Stimulated activated CD4-positive, alpha-beta T cell treated with anti-CD3 and anti-CD28 coated beads, Interleukin-4, amount 100 ng/mL, for 4 hours (primary cell): ENCODE results near the gene NOTUM.
"Not testable (repeated sequence)": the region's sequence is repeated elsewhere in the genome, so short reads cannot be mapped to it uniquely, and the experiment has no call there.

Experiments used
- DNase-seq, 2 experiments: peaks; one replicate each; pipeline ENCODE4 v3.0.0-alpha.2; 2020

NOTUM gene

GRCh38 chr17:81956607-81957589 is 4.1 kb downstream of the NOTUM start:
- DNase-seq, result no peak

- DNase-seq, result no peak
Observed at GRCh38 chr17:81955756-81956544, 5.0 kb downstream of the NOTUM start.

GRCh38 chr17:81955058-81955681 is 5.8 kb downstream of the NOTUM start:
- no peak for DNase-seq

GRCh38 chr17:81954131-81955057 is 6.6 kb downstream of the NOTUM start:
- DNase-seq, result no peak

- DNase-seq, result not testable (repeated sequence)
Observed at GRCh38 chr17:81953443-81953842, 7.5 kb downstream of the NOTUM start.

- DNase-seq, result no peak
Observed at GRCh38 chr17:81952792-81953228, 8.2 kb downstream of the NOTUM start.

GRCh38 chr17:81951785-81952684 is 9.0 kb downstream of the NOTUM start:
- no peak for DNase-seq

- DNase-seq, result no peak
Observed at GRCh38 chr17:81950501-81950900, 10.5 kb downstream of the NOTUM start.

GRCh38 chr17:81948635-81949378 is 12.2 kb downstream of the NOTUM start:
- DNase-seq, result no peak

GRCh38 chr17:81947189-81947588 is 13.8 kb downstream of the NOTUM start, which contains the start of gene MYADML2:
TSS of gene MYADML2 (minus strand) at chr17:81947233. CDS start at chr17:81941741, 5,492 bp downstream.
- DNase-seq, result no peak

GRCh38 chr17:81944858-81945257 is 16.1 kb downstream of the NOTUM start:
- no peak for DNase-seq

- no peak for DNase-seq
Observed at GRCh38 chr17:81942167-81942553, 18.8 kb downstream of the NOTUM start.

- DNase-seq, result no peak
Observed at GRCh38 chr17:81941484-81942166, 19.4 kb downstream of the NOTUM start.

- DNase-seq, result no peak
Observed at GRCh38 chr17:81940538-81941483, 20.2 kb downstream of the NOTUM start.

- no peak for DNase-seq
Observed at GRCh38 chr17:81939881-81940385, 21.1 kb downstream of the NOTUM start.

- no peak for DNase-seq
Observed at GRCh38 chr17:81939218-81939617, 21.8 kb downstream of the NOTUM start.

GRCh38 chr17:81935709-81936084 is 25.3 kb downstream of the NOTUM start:
- no peak for DNase-seq
